Measurements from ENCODE around the gene RHBDD1. TPM values are rescaled to one million over a fixed set of nuclear protein-coding genes. Genes with fewer than 3 reads are reported as not detected.
A peak's percentile ranks its signal among the peaks of the same experiment; 100 is the strongest.

RHBDD1 gene
- total RNA-seq, 2 donors from 2014 or later: 47.2 to 49.4 TPM

- DNase-seq (no peak), ATAC-seq (replicated peaks in 1 of 2) (no peak)
- Mint-ChIP-seq H3K27ac (no peak overlapping the region), H3K4me3 (no peak overlapping the region), H3K36me3 (ENCODE audit: insufficient read depth in 2 of 2) (no peaks in the 10 kb centered on the region), H3K4me1 (ENCODE audit: low read depth) (peaks cover 22% of the 10 kb centered on the region), H3K27me3 (ENCODE audit: low read depth) (no peaks in the 10 kb centered on the region), H3K9me3 (no peaks in the 10 kb centered on the region)
Measured at GRCh38 chr2:226978300-226978699, 142.4 kb downstream of the RHBDD1 start.

DNA sequence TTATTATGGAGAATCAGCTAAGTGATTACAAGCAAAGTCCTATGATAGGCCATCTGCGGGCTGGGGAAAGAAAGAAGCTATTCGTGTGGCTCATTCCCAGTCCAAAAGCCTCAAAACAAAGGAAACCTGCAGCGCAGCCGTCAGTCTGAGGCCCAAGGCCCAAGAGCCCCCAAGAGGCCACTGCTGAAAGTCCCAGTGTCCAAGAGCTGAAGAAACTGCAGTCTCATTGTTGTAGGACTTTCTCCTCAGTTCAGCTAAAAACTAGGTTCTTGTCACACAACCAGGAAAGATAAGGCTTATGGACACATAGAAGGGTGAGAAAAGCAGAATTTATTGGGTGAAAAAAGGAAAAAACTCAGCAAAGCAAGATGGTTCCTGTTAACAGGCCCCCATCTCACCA is 143.2 kb downstream of the RHBDD1 start:
- no peak overlapping the region for H3K27ac Mint-ChIP-seq

GRCh38 chr2:226981791-226982326 is 146.0 kb downstream of the RHBDD1 start:
- no peak for DNase-seq
- no peak overlapping the region for H3K27ac Mint-ChIP-seq

More for the DNA sequence above, 143.2 kb downstream of the RHBDD1 start:
- Mint-ChIP-seq H3K27me3 (ENCODE audit: low read depth) (no peaks in the 10 kb centered on the region), H3K36me3 (ENCODE audit: insufficient read depth in 2 of 2) (peaks cover 0 to 1% of the 10 kb centered on the region in 2 donors), H3K4me3 (no peak overlapping the region), H3K4me1 (ENCODE audit: low read depth) (peaks cover 21% of the 10 kb centered on the region), H3K9me3 (no peaks in the 10 kb centered on the region)
- no peak for ATAC-seq (replicated peaks in 1 of 2)
- no peak for DNase-seq

GRCh38 chr2:226983895-226984749 is 148.3 kb downstream of the RHBDD1 start:
- Mint-ChIP-seq H3K27ac (peak overlapping the region; percentile 69), H3K9me3 (no peaks in the 10 kb centered on the region), H3K4me1 (ENCODE audit: low read depth) (peaks cover 29% of the 10 kb centered on the region), H3K4me3 (peak overlapping the region; percentile 12 to 34), H3K27me3 (ENCODE audit: low read depth) (no peaks in the 10 kb centered on the region), H3K36me3 (ENCODE audit: insufficient read depth in 2 of 2) (peaks cover 0 to 1% of the 10 kb centered on the region in 2 donors)
- DNase-seq (no peak), ATAC-seq (replicated peaks in 1 of 2) (peak in 1 of 2 donors; percentile 27)

More at GRCh38 chr2:226981791-226982326, 146.0 kb downstream of the RHBDD1 start:
- Mint-ChIP-seq H3K9me3 (no peaks in the 10 kb centered on the region), H3K4me1 (ENCODE audit: low read depth) (peaks cover 34% of the 10 kb centered on the region), H3K4me3 (no peak overlapping the region), H3K36me3 (ENCODE audit: insufficient read depth in 2 of 2) (peaks cover 0 to 1% of the 10 kb centered on the region in 2 donors), H3K27me3 (ENCODE audit: low read depth) (no peaks in the 10 kb centered on the region)
- ATAC-seq (replicated peaks in 1 of 2): no peak

DNA sequence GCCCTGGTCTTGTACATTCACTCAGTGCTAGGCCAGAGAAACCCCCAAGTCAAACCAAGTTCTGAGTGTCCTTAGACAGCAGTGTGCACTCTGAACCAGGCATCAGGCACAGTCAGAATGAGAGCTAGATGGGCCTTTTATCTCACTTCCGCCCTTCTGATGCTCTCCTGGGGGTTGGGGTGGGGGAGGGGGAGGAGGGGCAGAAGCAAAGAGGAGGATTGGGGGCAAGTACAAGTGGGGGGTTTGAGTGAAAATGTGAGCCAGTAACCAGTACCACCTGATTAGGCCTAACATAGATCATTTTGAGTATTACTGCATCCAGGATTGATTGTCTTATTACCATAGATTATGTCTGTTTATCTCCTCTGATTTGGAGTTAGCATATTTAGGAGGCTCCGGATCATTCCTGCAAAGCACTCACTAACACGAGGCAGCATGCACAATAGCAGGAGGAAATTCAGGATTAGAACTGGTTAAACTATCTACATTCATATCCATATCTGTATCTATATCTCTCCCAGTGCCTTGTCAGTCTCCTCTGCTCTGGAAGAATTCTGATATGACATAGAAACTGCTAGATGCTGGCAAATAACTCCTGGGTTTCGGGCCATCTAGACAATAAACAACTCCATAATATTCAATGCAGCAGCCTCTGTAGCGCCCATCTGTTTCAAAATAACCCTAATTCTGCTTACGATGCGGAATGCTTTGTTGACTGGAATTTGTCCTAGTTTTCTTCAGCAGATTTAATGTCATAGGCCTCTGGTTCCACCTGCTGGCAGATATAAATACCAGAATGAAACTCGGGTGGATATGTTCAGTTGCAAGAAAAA is 149.1 kb downstream of the RHBDD1 start:
- DNase-seq: peak; percentile 32 to 61
- peak overlapping the region; percentile 69 for H3K27ac Mint-ChIP-seq

DNA sequence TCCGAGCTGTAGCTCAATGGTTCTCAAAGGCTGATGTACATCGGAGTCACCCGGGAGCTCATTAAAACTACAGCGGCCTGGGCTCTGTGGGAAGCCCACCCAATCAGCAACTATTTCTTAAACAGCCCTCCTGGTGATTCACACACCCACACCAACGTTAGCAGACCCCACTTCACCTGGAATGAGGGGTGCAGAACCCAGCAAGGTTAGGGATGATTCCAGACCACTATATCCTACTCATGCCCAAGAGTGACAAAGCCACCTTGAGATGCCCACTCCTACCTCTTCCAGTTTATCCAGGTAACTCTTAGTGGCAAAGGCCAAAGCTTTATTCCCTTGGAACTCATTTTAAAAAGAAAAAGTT is 149.7 kb downstream of the RHBDD1 start:
- no peaks in the 10 kb centered on the region for H3K9me3 Mint-ChIP-seq
- DNase-seq (no peak), ATAC-seq (replicated peaks in 1 of 2) (no peak)
- H3K27ac Mint-ChIP-seq: no peak overlapping the region
- no peaks in the 10 kb centered on the region for H3K27me3 Mint-ChIP-seq (ENCODE audit: low read depth)
- H3K36me3 Mint-ChIP-seq (ENCODE audit: insufficient read depth in 2 of 2): peaks cover 0 to 4% of the 10 kb centered on the region in 2 donors
- no peak overlapping the region for H3K4me3 Mint-ChIP-seq
- peaks cover 29% of the 10 kb centered on the region for H3K4me1 Mint-ChIP-seq (ENCODE audit: low read depth)

More for the DNA sequence above, 149.1 kb downstream of the RHBDD1 start:
- Mint-ChIP-seq H3K9me3 (no peaks in the 10 kb centered on the region), H3K36me3 (ENCODE audit: insufficient read depth in 2 of 2) (peaks cover 0 to 4% of the 10 kb centered on the region in 2 donors), H3K4me1 (ENCODE audit: low read depth) (peaks cover 29% of the 10 kb centered on the region), H3K27me3 (ENCODE audit: low read depth) (no peaks in the 10 kb centered on the region), H3K4me3 (peak overlapping the region; percentile 6 to 34)
- peak; percentile 98 for ATAC-seq (replicated peaks in 1 of 2)

GRCh38 chr2:226991663-226992062 is 155.8 kb downstream of the RHBDD1 start:
- DNase-seq (no peak), ATAC-seq (replicated peaks in 1 of 2) (no peak)
- no peaks in the 10 kb centered on the region for H3K27me3 Mint-ChIP-seq (ENCODE audit: low read depth)
- peaks cover 4 to 7% of the 10 kb centered on the region in 2 donors for H3K36me3 Mint-ChIP-seq (ENCODE audit: insufficient read depth in 2 of 2)
- no peak overlapping the region for H3K27ac Mint-ChIP-seq
- no peak overlapping the region for H3K4me3 Mint-ChIP-seq
- no peaks in the 10 kb centered on the region for H3K9me3 Mint-ChIP-seq
- peaks cover 30% of the 10 kb centered on the region for H3K4me1 Mint-ChIP-seq (ENCODE audit: low read depth)

- Mint-ChIP-seq H3K4me1 (ENCODE audit: low read depth) (peaks cover 30% of the 10 kb centered on the region), H3K4me3 (no peak overlapping the region), H3K9me3 (no peaks in the 10 kb centered on the region), H3K27ac (no peak overlapping the region), H3K27me3 (ENCODE audit: low read depth) (no peaks in the 10 kb centered on the region), H3K36me3 (ENCODE audit: insufficient read depth in 2 of 2) (peaks cover 4 to 8% of the 10 kb centered on the region in 2 donors)
- ATAC-seq (replicated peaks in 1 of 2): no peak
- DNase-seq: no peak
Measured at GRCh38 chr2:226993171-226993570, 157.3 kb downstream of the RHBDD1 start.

DNA sequence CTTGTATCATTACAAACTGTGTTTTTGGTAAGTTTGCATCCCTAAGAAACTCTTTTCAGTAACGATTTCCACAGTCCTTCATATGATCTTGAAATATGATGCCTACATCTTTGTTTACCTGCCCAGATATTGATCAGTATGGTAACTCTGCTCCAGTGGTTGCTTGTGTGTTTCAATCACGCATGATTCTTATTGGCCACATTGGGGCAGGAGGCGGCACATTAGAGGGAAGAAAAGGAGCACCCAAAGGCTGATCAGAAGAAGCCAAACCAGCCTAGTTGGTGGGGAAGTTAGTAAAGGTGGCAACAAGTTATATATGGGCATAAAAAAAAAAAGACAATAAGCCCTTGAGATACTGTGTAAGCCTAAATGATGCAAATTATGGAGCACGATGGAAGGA is 158.9 kb downstream of the RHBDD1 start:
- Mint-ChIP-seq H3K36me3 (ENCODE audit: insufficient read depth in 2 of 2) (peaks cover 9 to 12% of the 10 kb centered on the region in 2 donors), H3K27ac (no peak overlapping the region), H3K27me3 (ENCODE audit: low read depth) (no peaks in the 10 kb centered on the region), H3K4me1 (ENCODE audit: low read depth) (peaks cover 30% of the 10 kb centered on the region), H3K4me3 (peak overlapping the region; percentile 2 to 29), H3K9me3 (peaks cover 0 to 4% of the 10 kb centered on the region in 2 donors)
- DNase-seq: no peak
- ATAC-seq (replicated peaks in 1 of 2): no peak

GRCh38 chr2:226995625-226996041 is 159.8 kb downstream of the RHBDD1 start:
- Mint-ChIP-seq H3K36me3 (ENCODE audit: insufficient read depth in 2 of 2) (peaks cover 9 to 18% of the 10 kb centered on the region in 2 donors), H3K4me3 (peak overlapping the region; percentile 9 to 27), H3K4me1 (ENCODE audit: low read depth) (peaks cover 30% of the 10 kb centered on the region), H3K27me3 (ENCODE audit: low read depth) (no peaks in the 10 kb centered on the region), H3K27ac (no peak overlapping the region), H3K9me3 (peaks cover 0 to 4% of the 10 kb centered on the region in 2 donors)
- DNase-seq (peak; percentile 68 to 80), ATAC-seq (replicated peaks in 1 of 2) (peak; percentile 100)

DNA sequence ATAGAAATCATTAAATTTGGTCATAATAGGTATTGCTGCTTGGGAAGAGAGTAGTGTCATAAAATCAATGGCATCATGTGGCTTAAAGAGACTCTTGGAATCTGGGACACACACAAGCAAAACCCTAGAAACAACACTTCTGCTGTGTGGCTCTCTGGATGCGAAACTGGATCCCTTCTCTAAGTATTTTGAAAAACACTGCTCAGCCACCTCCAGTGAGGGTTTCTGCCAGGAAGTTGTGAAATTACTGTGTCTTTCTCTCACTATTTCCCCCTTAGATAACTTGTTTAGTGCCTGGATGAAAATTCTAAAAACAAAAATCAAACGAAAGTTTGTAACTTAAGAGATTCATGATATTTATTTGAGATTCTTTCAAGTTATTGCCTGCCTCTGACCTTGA is 163.8 kb downstream of the RHBDD1 start:
- H3K36me3 Mint-ChIP-seq (ENCODE audit: insufficient read depth in 2 of 2): peaks cover 9 to 16% of the 10 kb centered on the region in 2 donors
- H3K9me3 Mint-ChIP-seq: peaks cover 0 to 5% of the 10 kb centered on the region in 2 donors
- no peak overlapping the region for H3K27ac Mint-ChIP-seq
- ATAC-seq (replicated peaks in 1 of 2): no peak
- peaks cover 19% of the 10 kb centered on the region for H3K4me1 Mint-ChIP-seq (ENCODE audit: low read depth)
- no peak overlapping the region for H3K4me3 Mint-ChIP-seq
- no peak for DNase-seq
- no peaks in the 10 kb centered on the region for H3K27me3 Mint-ChIP-seq (ENCODE audit: low read depth)

- Mint-ChIP-seq H3K4me1 (ENCODE audit: low read depth) (peaks cover 14% of the 10 kb centered on the region), H3K9me3 (peaks cover 0 to 5% of the 10 kb centered on the region in 2 donors), H3K4me3 (no peak overlapping the region), H3K27me3 (ENCODE audit: low read depth) (no peaks in the 10 kb centered on the region), H3K27ac (no peak overlapping the region), H3K36me3 (ENCODE audit: insufficient read depth in 2 of 2) (peaks cover 9 to 16% of the 10 kb centered on the region in 2 donors)
- ATAC-seq (replicated peaks in 1 of 2) (no peak), DNase-seq (no peak)
Measured at GRCh38 chr2:227000123-227000522, 164.3 kb downstream of the RHBDD1 start.

DNA sequence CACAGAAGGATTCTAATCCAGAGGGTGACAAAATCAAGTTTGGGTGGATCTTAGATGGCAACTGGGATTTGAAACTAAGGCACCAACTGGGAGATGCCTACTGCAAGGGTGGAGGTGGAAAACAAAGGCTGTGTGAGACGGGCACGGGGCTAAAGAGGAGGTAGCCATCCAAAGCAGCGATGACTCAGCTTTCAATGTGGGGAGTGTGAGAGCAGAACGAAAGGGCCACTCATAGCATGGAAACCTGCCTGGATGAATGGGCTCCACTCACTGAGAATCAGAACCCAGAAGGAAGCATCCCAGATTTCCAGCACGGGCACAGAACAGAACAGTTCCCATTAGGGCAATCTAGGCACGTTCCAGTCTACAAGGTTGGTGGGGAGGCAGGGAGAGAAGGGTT is 168.6 kb downstream of the RHBDD1 start:
- Mint-ChIP-seq H3K9me3 (peaks cover 0 to 1% of the 10 kb centered on the region in 2 donors), H3K4me3 (no peak overlapping the region), H3K4me1 (ENCODE audit: low read depth) (no peaks in the 10 kb centered on the region), H3K27ac (no peak overlapping the region), H3K27me3 (ENCODE audit: low read depth) (no peaks in the 10 kb centered on the region), H3K36me3 (ENCODE audit: insufficient read depth in 2 of 2) (peaks cover 0 to 7% of the 10 kb centered on the region in 2 donors)
- DNase-seq: no peak
- no peak for ATAC-seq (replicated peaks in 1 of 2)

Data from activated T-cell treated with anti-CD3 and anti-CD28 coated beads, Interleukin-2, amount 50 U/mL, for 72 hours (primary cell).